Omental fat pad (tissue), 4 donors: ENCODE data around the gene ZNF668. TPM values are rescaled to one million over a fixed set of nuclear protein-coding genes. Genes with fewer than 3 reads are reported as not detected.

Experiments used
- ATAC-seq: fragments of 150-250 bp; one replicate; pipeline ENCODE4 v1.9.1; 2016; ENCODE audit warnings: mild to moderate bottlenecking, moderate library complexity; ENCODE audit not compliant: low FRiP score
- DNase-seq: peaks from one replicate; pipeline ENCODE4 v3.0.0-alpha.2; 2019; ENCODE audit warnings: low spot score
- total RNA-seq, 4 donors: library from RNA; depleted of rRNA; stranded (reverse); fragments of >200 nt; gene quantifications; one replicate each; pipeline ENCODE4 v1.1.0, GENCODE V29; 2016
- TF ChIP-seq, protein P1 (sequence below), 3 donors: fragments of 450-650 bp; IDR thresholded peaks; one replicate each; pipeline ENCODE4 v1.5.1; 2016 to 2017; ENCODE audit warnings: antibody characterized with exemption in 3 of 3, mild to moderate bottlenecking in 3 of 3, moderate library complexity in 2 of 3

ZNF668 gene
- total RNA-seq, 4 donors from 2014 or later, result 7.4 to 13.9 (median 10.8) TPM

DNA sequence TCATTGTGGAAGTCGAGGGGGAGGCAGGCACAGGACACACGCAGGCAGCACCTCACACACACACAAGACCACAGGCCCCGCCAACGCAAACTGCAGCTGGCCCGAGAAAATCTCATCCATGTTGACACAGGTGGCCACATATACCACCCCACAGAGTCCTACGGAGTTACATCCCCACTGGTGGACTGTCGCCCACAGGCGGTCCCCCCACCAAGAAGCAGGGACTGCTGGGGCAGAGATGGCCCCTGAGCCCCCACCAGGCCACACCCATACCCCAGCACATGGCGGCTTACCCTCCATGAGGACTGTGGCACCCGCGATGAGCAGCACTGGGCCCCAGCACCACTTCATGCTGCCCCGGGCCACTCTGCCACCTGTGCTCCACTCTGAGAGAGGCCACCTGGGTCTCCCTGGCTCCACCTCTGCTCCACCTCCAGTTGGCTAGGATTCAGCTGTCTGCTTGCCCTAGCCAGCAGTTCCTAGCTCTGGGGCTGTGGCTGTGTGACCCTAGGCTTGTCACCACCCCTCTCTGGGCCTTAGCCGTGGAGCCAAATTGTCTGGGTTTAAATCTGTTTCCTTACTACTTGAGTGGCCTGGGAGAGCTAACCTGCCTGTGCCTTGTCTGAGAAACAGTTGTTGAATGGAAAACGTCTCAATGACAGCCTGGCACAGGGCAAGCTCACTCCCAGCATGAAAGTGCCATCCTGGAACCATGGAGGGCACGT lies 14.6 kb upstream of the ZNF668 start, which contains the start of gene PRSS53:
Gene PRSS53, minus strand, starts transcription at position 485 of the 725 bp plus-strand sequence. Its CDS starts 134 bp downstream, at position 351.
- TF ChIP-seq, protein P1, sequence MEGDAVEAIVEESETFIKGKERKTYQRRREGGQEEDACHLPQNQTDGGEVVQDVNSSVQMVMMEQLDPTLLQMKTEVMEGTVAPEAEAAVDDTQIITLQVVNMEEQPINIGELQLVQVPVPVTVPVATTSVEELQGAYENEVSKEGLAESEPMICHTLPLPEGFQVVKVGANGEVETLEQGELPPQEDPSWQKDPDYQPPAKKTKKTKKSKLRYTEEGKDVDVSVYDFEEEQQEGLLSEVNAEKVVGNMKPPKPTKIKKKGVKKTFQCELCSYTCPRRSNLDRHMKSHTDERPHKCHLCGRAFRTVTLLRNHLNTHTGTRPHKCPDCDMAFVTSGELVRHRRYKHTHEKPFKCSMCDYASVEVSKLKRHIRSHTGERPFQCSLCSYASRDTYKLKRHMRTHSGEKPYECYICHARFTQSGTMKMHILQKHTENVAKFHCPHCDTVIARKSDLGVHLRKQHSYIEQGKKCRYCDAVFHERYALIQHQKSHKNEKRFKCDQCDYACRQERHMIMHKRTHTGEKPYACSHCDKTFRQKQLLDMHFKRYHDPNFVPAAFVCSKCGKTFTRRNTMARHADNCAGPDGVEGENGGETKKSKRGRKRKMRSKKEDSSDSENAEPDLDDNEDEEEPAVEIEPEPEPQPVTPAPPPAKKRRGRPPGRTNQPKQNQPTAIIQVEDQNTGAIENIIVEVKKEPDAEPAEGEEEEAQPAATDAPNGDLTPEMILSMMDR (IDR thresholded peaks at IDR 0.05), result no peak
- no peak for ATAC-seq
- DNase-seq, result no peak

DNA sequence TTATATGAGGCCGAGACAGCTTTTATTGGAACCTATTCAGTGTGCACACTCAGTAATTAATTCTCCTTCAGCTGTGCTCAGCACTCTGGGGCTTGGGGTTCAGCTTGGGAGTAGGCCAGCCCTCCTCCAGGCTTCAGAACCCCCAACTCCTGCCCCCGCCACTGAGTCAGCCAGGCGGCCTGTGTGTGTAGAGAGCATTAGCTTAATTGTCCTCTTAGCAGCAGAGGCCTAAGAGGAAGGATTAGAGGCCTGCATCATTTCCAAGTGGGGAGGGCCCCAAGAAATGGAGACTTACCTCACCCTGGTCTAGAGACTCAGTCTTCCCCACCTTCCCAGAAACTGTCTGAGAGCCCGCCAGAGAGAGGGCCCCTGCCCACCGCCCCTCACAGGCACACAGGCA lies 13.9 kb upstream of the ZNF668 start:
- ATAC-seq (no peak), DNase-seq (no peak)
- TF ChIP-seq, protein P1 (IDR thresholded peaks at IDR 0.05), result no peak

DNA sequence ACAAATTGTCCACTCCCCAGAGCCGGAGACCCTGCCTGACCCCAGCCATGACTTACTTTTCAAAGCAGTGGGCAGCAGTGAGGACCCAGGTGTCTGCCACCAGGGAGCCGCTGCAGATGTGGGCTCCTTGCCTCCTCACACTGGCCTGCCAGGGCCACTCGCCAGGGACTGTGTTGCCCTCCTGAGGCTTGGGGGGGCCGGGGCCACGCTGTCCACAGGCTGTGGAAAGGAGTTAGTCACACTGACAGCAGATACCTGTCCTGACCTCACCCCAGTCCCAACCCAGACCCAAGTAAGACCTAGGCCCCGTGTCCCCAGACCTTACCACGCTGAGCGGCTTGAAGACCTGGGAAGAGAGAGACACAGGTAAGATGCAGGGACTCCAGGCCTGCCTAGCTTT lies 13.4 kb upstream of the ZNF668 start:
- ATAC-seq (no peak), DNase-seq (no peak)
- TF ChIP-seq, protein P1 (IDR thresholded peaks at IDR 0.05), result no peak

- ATAC-seq, result no peak
- TF ChIP-seq, protein P1 (IDR thresholded peaks at IDR 0.05), result no peak
These were observed 12.5 kb upstream of the ZNF668 start for GRCh38 chr16:31086629-31086906.

DNA sequence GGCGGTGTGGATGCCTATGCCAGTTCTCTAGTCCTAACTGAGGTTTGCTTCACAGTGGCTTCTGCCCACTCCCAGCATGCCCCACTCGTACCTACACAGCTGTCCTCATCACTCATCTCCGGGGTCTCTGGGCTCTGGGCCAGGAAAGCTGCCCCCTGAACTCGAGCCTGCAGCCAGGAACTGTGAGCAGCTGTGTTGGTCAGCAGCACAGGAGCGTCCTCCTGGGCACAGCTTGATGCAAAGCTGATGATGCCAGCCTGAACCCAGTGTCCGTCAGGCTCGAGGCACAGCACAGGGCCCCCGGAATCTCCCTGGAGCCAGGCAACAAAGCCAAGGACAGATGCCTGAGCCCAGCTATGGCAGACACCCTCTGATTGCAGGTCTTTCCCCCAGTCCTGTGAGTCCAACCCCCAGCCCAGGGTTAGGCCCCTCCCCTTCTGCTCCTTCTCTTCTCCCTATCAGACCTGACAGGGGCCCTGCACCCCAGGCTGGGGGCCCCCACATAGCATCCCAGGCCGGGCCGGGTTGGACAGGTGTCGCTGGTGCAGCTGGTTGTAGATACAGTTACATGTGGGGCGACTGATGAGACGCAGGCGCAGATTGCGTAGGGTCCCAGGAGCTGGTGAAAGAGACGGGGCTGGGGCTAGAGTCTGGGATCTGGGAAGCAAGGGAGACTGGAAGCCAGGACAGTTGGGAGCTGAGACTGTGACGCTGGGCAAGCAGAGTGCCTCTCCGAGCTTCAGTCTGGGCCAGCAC lies 12.0 kb upstream of the ZNF668 start:
- ATAC-seq (no peak), DNase-seq (no peak)
- TF ChIP-seq, protein P1 (IDR thresholded peaks at IDR 0.05), result no peak

More at GRCh38 chr16:31086629-31086906, 12.5 kb upstream of the ZNF668 start:
- no peak for DNase-seq

GRCh38 chr16:31085411-31085810 lies 11.4 kb upstream of the ZNF668 start:
- ATAC-seq, result no peak

More at GRCh38 chr16:31085411-31085810, 11.4 kb upstream of the ZNF668 start:
- no peak for DNase-seq
- TF ChIP-seq, protein P1 (IDR thresholded peaks at IDR 0.05), result no peak
